Measurements from ENCODE around the gene THSD4.

GRCh38 chr15:71199384-71200351 is 84.4 kb downstream of the THSD4 start:
- TF ChIP-seq CTCF (IDR thresholded peaks at IDR 0.05; ENCODE audit: low read depth, low read length, poor library complexity, severe bottlenecking) (no peak), EZH2phosphoT487 (IDR thresholded peaks at IDR 0.05; ENCODE audit: borderline replicate concordance, low read length) (no peak)
